Loucy (cell line): ENCODE results near the gene ZNF771.

Experiments used
- CTCF ChIP-seq: fragments of 200-600 bp; sonication (generic); conservative IDR thresholded peaks from 2 replicates; pipeline ENCODE4 v1.5.1; 2014; ENCODE audit warnings: mild to moderate bottlenecking, antibody characterized with exemption, low read length
- EZH2phosphoT487 ChIP-seq: fragments of 200-600 bp; IDR thresholded peaks from 2 replicates; pipeline ENCODE4 v1.6.1; 2018; ENCODE audit warnings: antibody characterized with exemption, mild to moderate bottlenecking, moderate library complexity, borderline replicate concordance

DNA sequence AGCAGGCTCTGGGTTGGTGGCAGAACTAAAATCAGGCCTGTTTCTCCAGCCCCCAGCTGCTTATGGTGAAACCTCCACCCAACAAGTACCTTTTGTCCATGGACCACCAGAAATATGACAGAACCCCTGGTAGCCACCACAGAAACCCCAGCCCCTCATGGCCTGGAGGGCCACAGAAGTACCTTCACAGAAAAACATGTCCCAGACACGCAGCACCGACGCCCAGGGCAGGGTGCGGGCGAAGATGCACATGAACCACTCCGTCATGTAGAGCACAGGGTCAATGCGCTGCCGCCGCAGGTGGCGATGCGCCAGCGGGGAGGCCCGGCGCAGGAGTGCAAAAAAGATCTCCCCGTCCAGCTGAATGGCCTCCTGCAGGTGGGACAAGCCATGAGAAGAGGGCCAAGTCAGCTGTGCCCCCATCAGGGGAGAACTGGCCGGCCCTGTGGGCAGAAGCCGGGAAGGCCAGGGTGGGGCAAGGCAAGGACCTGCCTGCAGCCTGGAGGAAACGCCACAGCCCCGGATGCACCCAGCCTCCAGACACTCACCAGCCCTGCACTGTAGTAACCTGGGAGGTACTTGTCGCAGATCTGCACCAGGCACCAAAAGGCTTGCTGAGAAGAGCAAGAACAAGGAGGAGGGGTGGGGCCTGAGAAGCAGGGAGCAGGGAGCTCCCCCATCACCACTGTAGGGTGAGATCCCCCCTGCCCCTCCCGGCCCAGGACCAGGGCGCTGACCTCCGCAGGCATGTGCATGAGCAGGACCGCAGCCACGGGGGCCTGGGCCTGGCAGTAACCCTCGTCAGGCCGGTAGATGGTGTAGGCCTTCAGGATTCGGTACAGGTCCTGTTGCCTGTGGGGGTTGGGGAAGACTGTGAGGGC lies 48.2 kb upstream of the ZNF771 start:
- TF ChIP-seq CTCF (no peak), EZH2phosphoT487 (no peak)
